Bronchial epithelial cell (primary cell): Measurements from ENCODE around the gene OSBPL3. TPM values are rescaled to one million over a fixed set of nuclear protein-coding genes. Genes with fewer than 3 reads are reported as not detected.

Experiments used
- DNase-seq: peaks from one replicate; pipeline ENCODE4 v3.0.0-alpha.2; 2010; ENCODE audit warnings: low read depth
- FAIRE-seq: peaks from 2 replicates; lab custom pipeline; 2011; peaks lifted over from hg19 to GRCh38; lab: Jason Lieb, UNC
- H3K27me3 ChIP-seq: 2 replicates; pipeline ENCODE4 v1.5.1; 2011; ENCODE audit warnings: low read length; ENCODE audit not compliant: control insufficient read depth, insufficient read depth
- H3K36me3 ChIP-seq: 2 replicates; pipeline ENCODE4 v1.5.1; 2011; ENCODE audit warnings: low read length; ENCODE audit not compliant: control insufficient read depth, insufficient read depth
- H3K4me3 ChIP-seq: 2 replicates; pipeline ENCODE4 v1.5.1; 2011; ENCODE audit warnings: mild to moderate bottlenecking, low read depth, low read length, control low read depth
- total RNA-seq: library from RNA; depleted of rRNA; stranded (reverse); fragments of >200 nt; gene quantifications from 2 replicates; pipeline ENCODE4 v1.2.1, GENCODE V29; 2014
- TF ChIP-seq, protein P1 (sequence below): IDR thresholded peaks from 2 replicates; pipeline ENCODE4 v1.5.1; 2011; ENCODE audit warnings: mild to moderate bottlenecking, moderate library complexity, low read length, control low read depth, inconsistent platforms; ENCODE audit not compliant: insufficient read depth, severe bottlenecking

Gene OSBPL3
- total RNA-seq, 1 donor from 2014 or later: 25.0 TPM

- H3K4me3 ChIP-seq: no peak overlapping the region
- H3K27me3 ChIP-seq: no peaks in the 10 kb centered on the region
- DNase-seq (no peak), FAIRE-seq (no peak)
- peaks cover 6% of the 10 kb centered on the region for H3K36me3 ChIP-seq
- TF ChIP-seq, protein P1, sequence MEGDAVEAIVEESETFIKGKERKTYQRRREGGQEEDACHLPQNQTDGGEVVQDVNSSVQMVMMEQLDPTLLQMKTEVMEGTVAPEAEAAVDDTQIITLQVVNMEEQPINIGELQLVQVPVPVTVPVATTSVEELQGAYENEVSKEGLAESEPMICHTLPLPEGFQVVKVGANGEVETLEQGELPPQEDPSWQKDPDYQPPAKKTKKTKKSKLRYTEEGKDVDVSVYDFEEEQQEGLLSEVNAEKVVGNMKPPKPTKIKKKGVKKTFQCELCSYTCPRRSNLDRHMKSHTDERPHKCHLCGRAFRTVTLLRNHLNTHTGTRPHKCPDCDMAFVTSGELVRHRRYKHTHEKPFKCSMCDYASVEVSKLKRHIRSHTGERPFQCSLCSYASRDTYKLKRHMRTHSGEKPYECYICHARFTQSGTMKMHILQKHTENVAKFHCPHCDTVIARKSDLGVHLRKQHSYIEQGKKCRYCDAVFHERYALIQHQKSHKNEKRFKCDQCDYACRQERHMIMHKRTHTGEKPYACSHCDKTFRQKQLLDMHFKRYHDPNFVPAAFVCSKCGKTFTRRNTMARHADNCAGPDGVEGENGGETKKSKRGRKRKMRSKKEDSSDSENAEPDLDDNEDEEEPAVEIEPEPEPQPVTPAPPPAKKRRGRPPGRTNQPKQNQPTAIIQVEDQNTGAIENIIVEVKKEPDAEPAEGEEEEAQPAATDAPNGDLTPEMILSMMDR: no peak
These were observed 229.4 kb downstream of the OSBPL3 start for GRCh38 chr7:24750441-24751055.

- H3K27me3 ChIP-seq: no peaks in the 10 kb centered on the region
- FAIRE-seq (no peak), DNase-seq (no peak)
- peaks cover 9% of the 10 kb centered on the region for H3K36me3 ChIP-seq
- TF ChIP-seq, protein P1: no peak
- no peak overlapping the region for H3K4me3 ChIP-seq
These were observed 231.5 kb downstream of the OSBPL3 start for GRCh38 chr7:24748521-24748920.

Other genes starting within 250 kb of the OSBPL3 start
- 63.7 and 79.4 TPM in 2 replicates for gene GSDME, start 222.7 kb downstream of the OSBPL3 start, total RNA-seq
- 45.3 and 80.0 TPM in 2 replicates for gene CYCS, start 145.1 kb upstream of the OSBPL3 start, total RNA-seq
- not detected in 2 replicates for gene NPVF, start 248.3 kb upstream of the OSBPL3 start, total RNA-seq